GM12878 (cell line): ENCODE measurements around the gene LBH. TPM values are rescaled to one million over a fixed set of nuclear protein-coding genes. Genes with fewer than 3 reads are reported as not detected.

Experiments
- ATAC-seq: fragments of 200-7000 bp; cut with Tn5 transposase; 3 replicates; pipeline ENCODE4 v1.9.1; 2020; ENCODE audit warnings: mild to moderate bottlenecking, moderate library complexity
- BruUV-seq: library from RNA; stranded (reverse); fragments of 400-500 nt; replicated peaks from 2 replicates; lab custom pipeline; 2021; lab: Mats Ljungman, UMichigan
- CTCF ChIA-PET: fragments of 300-600 bp; sonication (Branson Sonifier 250); formaldehyde crosslinking; extraction: SDS; loops from one replicate; lab custom pipeline; 2021; ENCODE audit warnings: inconsistent platforms; lab: Yijun Ruan, JAX
- POLR2A ChIA-PET: fragments of 350-600 bp; formaldehyde crosslinking; extraction: SDS; loops from one replicate; lab custom pipeline; 2021; ENCODE audit warnings: inconsistent platforms; lab: Charles Lee
- RAD21 ChIA-PET: fragments of 300-600 bp; sonication (Branson Sonifier 250); formaldehyde crosslinking; loops from one replicate; lab custom pipeline; 2023; ENCODE audit warnings: antibody characterized with exemption; ENCODE audit not compliant: unreplicated experiment; lab: Charles Lee
- SMC1A ChIA-PET: fragments of 300-600 bp; sonication (Branson Sonifier 250); formaldehyde crosslinking; loops from one replicate; lab custom pipeline; 2023; ENCODE audit not compliant: unreplicated experiment, uncharacterized antibody; lab: Charles Lee
- DNase-seq: peaks from one replicate; pipeline ENCODE4 v3.0.0-alpha.2; 2011; ENCODE audit warnings: low read depth, low spot score
- FAIRE-seq: peaks from 3 replicates; lab custom pipeline; 2011; peaks lifted over from hg19 to GRCh38; lab: Jason Lieb, UNC
- H2AFZ ChIP-seq: 2 replicates; pipeline ENCODE4 v1.6.0; 2011; ENCODE audit warnings: low read depth, low read length, control low read depth; ENCODE audit not compliant: control insufficient read depth
- H3K27ac ChIP-seq: 2 replicates; pipeline ENCODE4 v1.5.1; 2011; ENCODE audit warnings: control low read depth; ENCODE audit not compliant: control insufficient read depth, insufficient read depth
- H3K27me3 ChIP-seq, 2 experiments: replicated peaks in 1 of 2; 2 replicates each; pipeline versions ENCODE4 v1.6.0 to v1.6.1; 2011; ENCODE audit warnings: low read length in 1 of 2; ENCODE audit not compliant: control insufficient read depth in 2 of 2, insufficient read depth in 2 of 2
- H3K36me3 ChIP-seq, 2 experiments: 2 replicates each; pipeline ENCODE4 v1.5.1; 2011; ENCODE audit warnings: low read length in 1 of 2; ENCODE audit not compliant: control insufficient read depth in 2 of 2, insufficient read depth in 2 of 2
- H3K4me1 ChIP-seq: 2 replicates; pipeline ENCODE4 v1.6.1; 2011; ENCODE audit warnings: mild to moderate bottlenecking, low read length, moderate library complexity, mixed read lengths; ENCODE audit not compliant: control insufficient read depth, insufficient read depth
- H3K4me2 ChIP-seq: 2 replicates; pipeline ENCODE4 v1.6.0; 2011; ENCODE audit warnings: control low read depth; ENCODE audit not compliant: control insufficient read depth, insufficient read depth
- H3K4me3 ChIP-seq: fragments of 200-600 bp; sonication (generic); 2 replicates; pipeline ENCODE4 v1.5.1; 2016
- H3K79me2 ChIP-seq: 2 replicates; pipeline ENCODE4 v1.6.0; 2011; ENCODE audit warnings: low read length; ENCODE audit not compliant: control insufficient read depth, insufficient read depth
- H3K9ac ChIP-seq: 2 replicates; pipeline ENCODE4 v1.8.0; 2011; ENCODE audit warnings: low read length, control low read depth, mixed read lengths; ENCODE audit not compliant: control insufficient read depth, insufficient read depth
- H3K9me3 ChIP-seq: replicated peaks from 3 replicates; pipeline ENCODE4 v1.5.1; 2011; ENCODE audit warnings: mild to moderate bottlenecking, low read length; ENCODE audit not compliant: control insufficient read depth, insufficient read depth
- H4K20me1 ChIP-seq: 2 replicates; pipeline ENCODE4 v1.6.0; 2011; ENCODE audit not compliant: control insufficient read depth, insufficient read depth
- EED ChIP-seq: sonication (generic); IDR thresholded peaks from 2 replicates; pipeline ENCODE4 v1.6.1; 2016; ENCODE audit warnings: antibody characterized with exemption, low read depth
- JUNB ChIP-seq: IDR thresholded peaks from 2 replicates; pipeline ENCODE4 v1.6.1; 2016; ENCODE audit warnings: antibody characterized with exemption, mild to moderate bottlenecking
- KDM1A ChIP-seq: fragments of 200-600 bp; sonication (generic); IDR thresholded peaks from 2 replicates; pipeline ENCODE4 v1.6.1; 2016; ENCODE audit warnings: borderline replicate concordance
- KLF5 ChIP-seq: fragments of 450-650 bp; IDR thresholded peaks from 2 replicates; pipeline ENCODE4 v1.6.1; 2014; ENCODE audit warnings: mild to moderate bottlenecking; ENCODE audit not compliant: partially characterized antibody
- NBN ChIP-seq: fragments of 450-650 bp; IDR thresholded peaks from 2 replicates; pipeline ENCODE4 v1.6.1; 2016
- RBBP5 ChIP-seq: fragments of 200-600 bp; sonication (generic); conservative IDR thresholded peaks from 2 replicates; pipeline ENCODE4 v1.6.1; 2016
- SMAD1 ChIP-seq: fragments of 450-650 bp; IDR thresholded peaks from 2 replicates; pipeline ENCODE4 v1.6.1; 2018; ENCODE audit warnings: mild to moderate bottlenecking, low read depth; ENCODE audit not compliant: partially characterized antibody
- SPI1 ChIP-seq: IDR thresholded peaks from 2 replicates; pipeline ENCODE4 v1.6.1; 2011; ENCODE audit warnings: low read depth, mild to moderate bottlenecking, low read length, moderate library complexity, borderline replicate concordance; ENCODE audit not compliant: insufficient read depth
- ZNF622 ChIP-seq: fragments of 450-650 bp; IDR thresholded peaks from 2 replicates; pipeline ENCODE4 v1.6.1; 2017; ENCODE audit warnings: mild to moderate bottlenecking, inconsistent platforms
- WGBS: methylation state at CpG from one replicate; pipeline ENCODE4 v1.1.6; 2016; ENCODE audit warnings: low lambda C conversion rate; ENCODE audit not compliant: insufficient replicate concordance, insufficient coverage; ENCODE audit errors: missing lambda C conversion rate; 5-methylcytosine and 5-hydroxymethylcytosine counted together
- in situ Hi-C: fragments of 300-500 bp; cut with MboI; formaldehyde crosslinking; loops from 9 replicates; pipeline ENCODE4 v1.14.3; 2018; ENCODE audit warnings: mixed read lengths
- intact Hi-C: fragments of 100-400 bp; cut with micrococcal nuclease; formaldehyde crosslinking; loops from one replicate; pipeline ENCODE4 v1.14.2; 2022; ENCODE audit not compliant: unreplicated experiment
- polyA plus RNA-seq, 11 experiments: library from polyadenylated mRNA; depleted of rRNA in 4 of 11; unstranded in 6 of 11; stranded (reverse) in 5 of 11; fragments of >200 nt; fragmentation: Nextera tagmentation in 4 of 11; fragmentation: Illumina TruSeq in 1 of 11; extraction: Ambion mirVana in 4 of 11; extraction: Trizol in 1 of 11; gene quantifications; 1 replicate in 1 of 11; 2 replicates in 10 of 11; pipeline versions ENCODE4 v1.2.1 to v1.2.3, GENCODE V29; 2011 to 2016; ENCODE audit warnings: inconsistent platforms in 2 of 11, missing spikeins in 2 of 11, low read depth in 1 of 11
- total RNA-seq, 4 experiments: library from RNA; depleted of rRNA in 3 of 4; stranded (reverse); fragments of >200 nt in 3 of 4; fragmentation: Illumina TruSeq in 1 of 4; extraction: Trizol in 1 of 4; gene quantifications; 2 replicates each; pipeline versions ENCODE4 v1.2.1 to v1.2.3, GENCODE V29; 2013 to 2021
- TF ChIP-seq, protein P1 (sequence below): IDR thresholded peaks from 2 replicates; pipeline ENCODE4 v1.6.1; 2012; ENCODE audit warnings: low read depth, low read length, improper control_type of control experiment
- TF ChIP-seq, protein P2 (sequence below): fragments of 150-350 bp; IDR thresholded peaks from 2 replicates; pipeline ENCODE4 v1.6.1; 2014; ENCODE audit warnings: mild to moderate bottlenecking, low read depth, low read length
- TF ChIP-seq, protein P3 (sequence below): IDR thresholded peaks from 2 replicates; pipeline ENCODE4 v1.6.1; 2012; ENCODE audit warnings: mild to moderate bottlenecking, low read depth, low read length
- TF ChIP-seq, protein P4 (sequence below): fragments of 450-650 bp; IDR thresholded peaks from 2 replicates; pipeline ENCODE4 v1.6.1; 2017; ENCODE audit warnings: borderline replicate concordance
- TF ChIP-seq, protein P5 (sequence below): IDR thresholded peaks from 2 replicates; pipeline ENCODE4 v1.6.1; 2012; ENCODE audit warnings: low read depth, low read length, improper control_type of control experiment

The LBH gene
- total and polyA plus RNA-seq, 10 of the 15 experiments (the other 5 are each of a cell fraction or from before 2014, with no cell fraction given): 9.3 to 133 (median 34.1) TPM

DNA sequence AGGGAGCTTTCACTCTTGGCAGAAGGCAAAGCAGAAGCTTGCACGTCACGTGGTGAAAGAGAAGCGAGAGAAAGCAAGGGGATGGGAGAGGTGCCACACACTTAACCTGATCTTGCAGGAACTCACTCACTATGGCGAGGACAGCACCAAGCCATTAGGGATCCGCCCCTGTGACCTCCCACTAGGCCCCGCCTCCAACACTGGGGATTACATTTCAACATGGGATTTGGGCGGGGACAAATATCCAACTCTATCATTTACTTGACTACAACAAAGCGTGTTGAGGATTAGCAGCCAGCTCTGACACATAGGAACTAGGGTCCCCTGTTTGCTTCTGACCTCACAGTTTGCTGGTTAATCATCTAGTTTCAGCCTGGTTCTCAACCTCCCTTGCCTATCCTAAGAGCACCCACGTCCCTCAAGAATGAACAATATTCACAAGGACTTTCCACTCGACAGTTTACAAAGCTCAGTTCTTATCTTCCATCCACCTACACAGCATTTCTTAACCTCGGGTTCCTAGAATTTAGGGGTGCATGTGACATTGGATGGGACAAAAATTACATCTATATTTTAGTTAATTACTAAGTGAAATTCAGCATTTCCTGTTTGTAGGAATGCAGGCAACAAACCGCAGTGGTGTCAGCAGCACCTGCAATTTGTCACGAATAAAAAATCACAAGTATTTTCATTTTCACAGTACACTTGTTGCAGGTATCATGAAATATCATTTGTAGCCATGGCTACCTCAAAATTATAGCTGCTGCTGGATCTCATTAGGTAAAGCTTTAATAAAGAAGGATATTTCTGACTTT is 36.0 kb downstream of the LBH start:
- no peak overlapping the region for H3K4me3 ChIP-seq
- TF ChIP-seq ZNF622: no peak
- no peak for TF ChIP-seq KLF5
- TF ChIP-seq SMAD1: no peak
- TF ChIP-seq, protein P1, sequence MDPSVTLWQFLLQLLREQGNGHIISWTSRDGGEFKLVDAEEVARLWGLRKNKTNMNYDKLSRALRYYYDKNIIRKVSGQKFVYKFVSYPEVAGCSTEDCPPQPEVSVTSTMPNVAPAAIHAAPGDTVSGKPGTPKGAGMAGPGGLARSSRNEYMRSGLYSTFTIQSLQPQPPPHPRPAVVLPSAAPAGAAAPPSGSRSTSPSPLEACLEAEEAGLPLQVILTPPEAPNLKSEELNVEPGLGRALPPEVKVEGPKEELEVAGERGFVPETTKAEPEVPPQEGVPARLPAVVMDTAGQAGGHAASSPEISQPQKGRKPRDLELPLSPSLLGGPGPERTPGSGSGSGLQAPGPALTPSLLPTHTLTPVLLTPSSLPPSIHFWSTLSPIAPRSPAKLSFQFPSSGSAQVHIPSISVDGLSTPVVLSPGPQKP: no peak
- TF ChIP-seq EED: no peak
- no peak for TF ChIP-seq KDM1A
- TF ChIP-seq, protein P2, sequence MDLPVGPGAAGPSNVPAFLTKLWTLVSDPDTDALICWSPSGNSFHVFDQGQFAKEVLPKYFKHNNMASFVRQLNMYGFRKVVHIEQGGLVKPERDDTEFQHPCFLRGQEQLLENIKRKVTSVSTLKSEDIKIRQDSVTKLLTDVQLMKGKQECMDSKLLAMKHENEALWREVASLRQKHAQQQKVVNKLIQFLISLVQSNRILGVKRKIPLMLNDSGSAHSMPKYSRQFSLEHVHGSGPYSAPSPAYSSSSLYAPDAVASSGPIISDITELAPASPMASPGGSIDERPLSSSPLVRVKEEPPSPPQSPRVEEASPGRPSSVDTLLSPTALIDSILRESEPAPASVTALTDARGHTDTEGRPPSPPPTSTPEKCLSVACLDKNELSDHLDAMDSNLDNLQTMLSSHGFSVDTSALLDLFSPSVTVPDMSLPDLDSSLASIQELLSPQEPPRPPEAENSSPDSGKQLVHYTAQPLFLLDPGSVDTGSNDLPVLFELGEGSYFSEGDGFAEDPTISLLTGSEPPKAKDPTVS: no peak
- no peak for TF ChIP-seq NBN
- no peak for TF ChIP-seq RBBP5
- TF ChIP-seq, protein P3, sequence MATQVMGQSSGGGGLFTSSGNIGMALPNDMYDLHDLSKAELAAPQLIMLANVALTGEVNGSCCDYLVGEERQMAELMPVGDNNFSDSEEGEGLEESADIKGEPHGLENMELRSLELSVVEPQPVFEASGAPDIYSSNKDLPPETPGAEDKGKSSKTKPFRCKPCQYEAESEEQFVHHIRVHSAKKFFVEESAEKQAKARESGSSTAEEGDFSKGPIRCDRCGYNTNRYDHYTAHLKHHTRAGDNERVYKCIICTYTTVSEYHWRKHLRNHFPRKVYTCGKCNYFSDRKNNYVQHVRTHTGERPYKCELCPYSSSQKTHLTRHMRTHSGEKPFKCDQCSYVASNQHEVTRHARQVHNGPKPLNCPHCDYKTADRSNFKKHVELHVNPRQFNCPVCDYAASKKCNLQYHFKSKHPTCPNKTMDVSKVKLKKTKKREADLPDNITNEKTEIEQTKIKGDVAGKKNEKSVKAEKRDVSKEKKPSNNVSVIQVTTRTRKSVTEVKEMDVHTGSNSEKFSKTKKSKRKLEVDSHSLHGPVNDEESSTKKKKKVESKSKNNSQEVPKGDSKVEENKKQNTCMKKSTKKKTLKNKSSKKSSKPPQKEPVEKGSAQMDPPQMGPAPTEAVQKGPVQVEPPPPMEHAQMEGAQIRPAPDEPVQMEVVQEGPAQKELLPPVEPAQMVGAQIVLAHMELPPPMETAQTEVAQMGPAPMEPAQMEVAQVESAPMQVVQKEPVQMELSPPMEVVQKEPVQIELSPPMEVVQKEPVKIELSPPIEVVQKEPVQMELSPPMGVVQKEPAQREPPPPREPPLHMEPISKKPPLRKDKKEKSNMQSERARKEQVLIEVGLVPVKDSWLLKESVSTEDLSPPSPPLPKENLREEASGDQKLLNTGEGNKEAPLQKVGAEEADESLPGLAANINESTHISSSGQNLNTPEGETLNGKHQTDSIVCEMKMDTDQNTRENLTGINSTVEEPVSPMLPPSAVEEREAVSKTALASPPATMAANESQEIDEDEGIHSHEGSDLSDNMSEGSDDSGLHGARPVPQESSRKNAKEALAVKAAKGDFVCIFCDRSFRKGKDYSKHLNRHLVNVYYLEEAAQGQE: no peak
- TF ChIP-seq JUNB: no peak
- TF ChIP-seq, protein P4, sequence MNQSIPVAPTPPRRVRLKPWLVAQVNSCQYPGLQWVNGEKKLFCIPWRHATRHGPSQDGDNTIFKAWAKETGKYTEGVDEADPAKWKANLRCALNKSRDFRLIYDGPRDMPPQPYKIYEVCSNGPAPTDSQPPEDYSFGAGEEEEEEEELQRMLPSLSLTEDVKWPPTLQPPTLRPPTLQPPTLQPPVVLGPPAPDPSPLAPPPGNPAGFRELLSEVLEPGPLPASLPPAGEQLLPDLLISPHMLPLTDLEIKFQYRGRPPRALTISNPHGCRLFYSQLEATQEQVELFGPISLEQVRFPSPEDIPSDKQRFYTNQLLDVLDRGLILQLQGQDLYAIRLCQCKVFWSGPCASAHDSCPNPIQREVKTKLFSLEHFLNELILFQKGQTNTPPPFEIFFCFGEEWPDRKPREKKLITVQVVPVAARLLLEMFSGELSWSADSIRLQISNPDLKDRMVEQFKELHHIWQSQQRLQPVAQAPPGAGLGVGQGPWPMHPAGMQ: no peak
- TF ChIP-seq, protein P5, sequence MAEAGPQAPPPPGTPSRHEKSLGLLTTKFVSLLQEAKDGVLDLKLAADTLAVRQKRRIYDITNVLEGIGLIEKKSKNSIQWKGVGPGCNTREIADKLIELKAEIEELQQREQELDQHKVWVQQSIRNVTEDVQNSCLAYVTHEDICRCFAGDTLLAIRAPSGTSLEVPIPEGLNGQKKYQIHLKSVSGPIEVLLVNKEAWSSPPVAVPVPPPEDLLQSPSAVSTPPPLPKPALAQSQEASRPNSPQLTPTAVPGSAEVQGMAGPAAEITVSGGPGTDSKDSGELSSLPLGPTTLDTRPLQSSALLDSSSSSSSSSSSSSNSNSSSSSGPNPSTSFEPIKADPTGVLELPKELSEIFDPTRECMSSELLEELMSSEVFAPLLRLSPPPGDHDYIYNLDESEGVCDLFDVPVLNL: no peak
- TF ChIP-seq SPI1: no peak

More for the DNA sequence above, 36.0 kb downstream of the LBH start:
- no TSS peak for BruUV-seq
- Histone ChIP-seq H4K20me1 (no peaks in the 10 kb centered on the region), H3K9ac (no peak overlapping the region), H3K79me2 (no peaks in the 10 kb centered on the region), H3K4me1 (peaks cover 6% of the 10 kb centered on the region), H2AFZ (no peak overlapping the region), H3K9me3 (peaks cover 6% of the 10 kb centered on the region; the same call in 2 of the 3 replicates), H3K4me2 (no peak overlapping the region), H3K27ac (no peak overlapping the region), H3K27me3 (no peaks in the 10 kb centered on the region), H3K36me3 (no peaks in the 10 kb centered on the region)
- POLR2A ChIA-PET: interaction anchor here (1.0 to 1.1 kb wide), 2 partner anchors 20 to 23 kb away, joined by 3 to 5 read pairs; no protein-coding TSS in a partner anchor
- WGBS: 67% methylated on average over 13 of the region's 13 CpGs
- FAIRE-seq: peak; percentile 27
- in situ Hi-C loops (no loop called here), intact Hi-C loops (no loop called here)
- RAD21 ChIA-PET: interaction anchor here (0.6 to 2.1 kb wide), 5 partner anchors 20 to 67 kb away, joined by 3 to 6 read pairs (median 5); no protein-coding TSS in a partner anchor
- no peak for ATAC-seq
- SMC1A ChIA-PET: interaction anchor here (0.5 to 5.9 kb wide), 14 partner anchors 10 to 175 kb away, joined by 3 to 24 read pairs (median 3); no protein-coding TSS in a partner anchor
- CTCF ChIA-PET: interaction anchor here (0.7 to 2.7 kb wide), 8 partner anchors 16 to 161 kb away, joined by 3 to 11 read pairs (median 3); no protein-coding TSS in a partner anchor
- no peak for DNase-seq
